AG04450 (cell line): ENCODE measurements around the gene LXN. TPM values are rescaled to one million over a fixed set of nuclear protein-coding genes. Genes with fewer than 3 reads are reported as not detected.

ENCODE experiments used
- CTCF ChIA-PET: fragments of 300-600, 350-600 bp; formaldehyde crosslinking; extraction: SDS; loops from one replicate; lab custom pipeline; 2022; ENCODE audit warnings: antibody characterized with exemption, inconsistent platforms; lab: Charles Lee
- POLR2A ChIA-PET: fragments of 350-600 bp; formaldehyde crosslinking; extraction: SDS; loops from one replicate; lab custom pipeline; 2021; ENCODE audit warnings: antibody characterized with exemption, inconsistent platforms; lab: Yijun Ruan, JAX
- DNase-seq: peaks from one replicate; pipeline ENCODE4 v3.0.0-alpha.2; 2011; ENCODE audit warnings: low read depth, low spot score
- H3K27ac ChIP-seq: one replicate; pipeline ENCODE4 v1.5.1; 2012; ENCODE audit warnings: low read depth, low read length, control low read depth
- H3K27me3 ChIP-seq: one replicate; pipeline ENCODE4 v1.6.0; 2012; ENCODE audit warnings: low read length; ENCODE audit not compliant: control insufficient read depth, insufficient read depth
- H3K4me3 ChIP-seq: 2 replicates; pipeline ENCODE4 v1.5.1; 2011; ENCODE audit warnings: mild to moderate bottlenecking, low read depth, low read length, control low read depth
- H3K9me3 ChIP-seq: 2 replicates; pipeline ENCODE4 v1.5.1; 2012; ENCODE audit warnings: low read length; ENCODE audit not compliant: control insufficient read depth, insufficient read depth
- polyA plus RNA-seq: library from polyadenylated mRNA; depleted of rRNA; stranded (reverse); fragments of >200 nt; gene quantifications from 2 replicates; pipeline ENCODE4 v1.2.3, GENCODE V29; 2011
- TF ChIP-seq, protein P1 (sequence below): IDR thresholded peaks from 2 replicates; pipeline ENCODE4 v1.5.1; 2011; ENCODE audit warnings: low read depth, low read length, control low read depth, inconsistent platforms

LXN gene
- polyA plus RNA-seq, 1 experiment = 347 TPM

DNA sequence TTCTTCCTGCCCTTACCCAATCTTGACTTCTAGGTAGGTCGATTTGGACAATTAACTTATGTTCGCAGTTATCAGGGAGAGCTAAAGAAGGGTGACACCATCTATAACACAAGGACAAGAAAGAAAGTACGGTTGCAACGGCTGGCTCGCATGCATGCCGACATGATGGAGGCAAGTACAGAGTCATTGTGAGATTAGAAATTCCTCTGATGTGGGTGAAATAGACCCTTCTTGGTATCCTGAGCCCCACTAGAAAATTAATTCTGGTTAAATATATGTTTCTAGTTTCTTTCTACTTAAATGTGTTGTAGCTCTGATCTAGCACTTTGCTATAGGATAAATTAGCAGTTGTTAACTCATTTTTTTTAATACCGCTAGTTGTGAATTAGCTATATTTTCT lies 13.6 kb downstream of the LXN start:
- CTCF ChIA-PET = interaction anchor here (0.6 to 6.5 kb wide), 37 partner anchors 11 to 601 kb away, joined by 3 to 268 read pairs (median 5); partner anchors contain the start of genes GFM1, LXN and MFSD1
- H3K27ac ChIP-seq = no peak overlapping the region
- DNase-seq = no peak
- TF ChIP-seq, protein P1, sequence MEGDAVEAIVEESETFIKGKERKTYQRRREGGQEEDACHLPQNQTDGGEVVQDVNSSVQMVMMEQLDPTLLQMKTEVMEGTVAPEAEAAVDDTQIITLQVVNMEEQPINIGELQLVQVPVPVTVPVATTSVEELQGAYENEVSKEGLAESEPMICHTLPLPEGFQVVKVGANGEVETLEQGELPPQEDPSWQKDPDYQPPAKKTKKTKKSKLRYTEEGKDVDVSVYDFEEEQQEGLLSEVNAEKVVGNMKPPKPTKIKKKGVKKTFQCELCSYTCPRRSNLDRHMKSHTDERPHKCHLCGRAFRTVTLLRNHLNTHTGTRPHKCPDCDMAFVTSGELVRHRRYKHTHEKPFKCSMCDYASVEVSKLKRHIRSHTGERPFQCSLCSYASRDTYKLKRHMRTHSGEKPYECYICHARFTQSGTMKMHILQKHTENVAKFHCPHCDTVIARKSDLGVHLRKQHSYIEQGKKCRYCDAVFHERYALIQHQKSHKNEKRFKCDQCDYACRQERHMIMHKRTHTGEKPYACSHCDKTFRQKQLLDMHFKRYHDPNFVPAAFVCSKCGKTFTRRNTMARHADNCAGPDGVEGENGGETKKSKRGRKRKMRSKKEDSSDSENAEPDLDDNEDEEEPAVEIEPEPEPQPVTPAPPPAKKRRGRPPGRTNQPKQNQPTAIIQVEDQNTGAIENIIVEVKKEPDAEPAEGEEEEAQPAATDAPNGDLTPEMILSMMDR = no peak
- no peaks in the 10 kb centered on the region for H3K27me3 ChIP-seq
- H3K9me3 ChIP-seq = no peaks in the 10 kb centered on the region
- H3K4me3 ChIP-seq = no peak overlapping the region
- POLR2A ChIA-PET = interaction anchor here (0.5 to 1.3 kb wide), 2 partner anchors 14 to 131 kb away, joined by 8 to 10 read pairs; no protein-coding TSS in a partner anchor

DNA sequence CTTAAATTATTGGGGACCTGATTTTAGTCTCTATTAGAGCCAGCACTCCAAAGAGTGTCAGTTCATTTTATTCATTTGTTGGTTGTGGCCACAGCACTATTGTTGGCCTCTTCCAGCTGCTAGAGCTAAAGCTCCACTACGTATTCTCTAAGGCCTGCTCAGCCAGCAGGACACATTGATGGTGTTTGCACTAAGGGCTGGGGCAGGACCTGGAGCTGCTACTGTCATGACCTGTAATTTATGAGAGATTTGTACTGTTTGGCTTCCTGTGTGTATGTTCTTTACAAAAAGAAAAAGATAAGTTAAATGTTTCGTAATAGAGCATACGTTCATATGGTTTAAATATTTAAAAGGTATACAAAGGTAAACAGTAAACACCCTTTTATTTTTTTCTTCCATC lies 20.0 kb downstream of the LXN start:
- TF ChIP-seq, protein P1 = no peak
- Histone ChIP-seq H3K4me3 (no peak overlapping the region), H3K9me3 (no peaks in the 10 kb centered on the region), H3K27ac (no peak overlapping the region), H3K27me3 (no peaks in the 10 kb centered on the region)
- POLR2A ChIA-PET = no interaction called here
- CTCF ChIA-PET = interaction anchor here (0.6 to 2.8 kb wide), 5 partner anchors 8 to 139 kb away, joined by 3 to 13 read pairs (median 3); partner anchors contain the start of gene GFM1
- DNase-seq = no peak

DNA sequence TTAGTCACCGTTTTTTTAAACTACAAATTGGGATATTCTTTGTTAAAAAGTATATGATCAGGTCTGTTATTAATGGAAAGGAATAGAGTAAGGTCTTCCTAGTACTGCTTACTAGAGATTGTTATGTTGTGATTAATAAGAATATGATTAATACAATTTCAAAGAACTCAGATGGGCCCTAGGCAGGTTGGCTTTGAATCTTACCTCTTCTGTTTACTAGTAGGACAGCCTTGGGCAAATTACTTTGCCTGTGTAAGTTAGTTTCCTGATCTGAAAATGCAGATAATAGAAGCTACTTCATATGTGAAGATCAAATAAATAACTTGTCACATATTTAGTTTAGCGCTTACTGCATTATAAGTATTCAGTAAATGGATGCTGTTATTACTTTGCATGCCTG lies 21.3 kb downstream of the LXN start:
- no peaks in the 10 kb centered on the region for H3K9me3 ChIP-seq
- ChIA-PET POLR2A (interaction anchor here (0.6 kb wide), 1 partner anchor 60 kb away, joined by 5 read pairs; no protein-coding TSS in a partner anchor), CTCF (interaction anchor here (0.6 to 2.8 kb wide), 3 partner anchors 9 to 1876 kb away, joined by 3 to 10 read pairs (median 7); no protein-coding TSS in a partner anchor)
- TF ChIP-seq, protein P1 = no peak
- H3K27ac ChIP-seq = no peak overlapping the region
- no peaks in the 10 kb centered on the region for H3K27me3 ChIP-seq
- H3K4me3 ChIP-seq = no peak overlapping the region
- DNase-seq = no peak

DNA sequence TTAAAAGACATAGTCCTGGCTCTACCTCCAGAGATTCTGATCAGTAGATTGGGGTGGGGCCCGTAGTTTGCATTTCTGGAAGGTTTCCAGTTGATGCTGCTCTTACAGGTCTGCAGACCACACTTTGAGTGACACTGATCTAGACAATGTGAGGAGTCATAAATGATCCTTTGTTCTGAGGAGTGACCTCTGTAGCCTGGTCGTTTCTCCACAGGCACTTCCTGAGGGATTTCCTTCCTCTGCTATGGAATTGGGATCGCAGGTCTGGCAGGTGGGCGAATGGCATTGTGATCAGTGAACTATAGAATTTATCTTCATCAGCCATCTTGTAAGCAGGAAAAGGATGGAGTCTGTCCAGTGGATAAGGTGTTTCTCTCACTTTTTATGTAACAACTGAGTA lies 22.7 kb downstream of the LXN start:
- DNase-seq = no peak
- TF ChIP-seq, protein P1 = no peak
- ChIA-PET CTCF (interaction anchor here (7.4 kb wide), 1 partner anchor 10 kb away, joined by 89 read pairs; no protein-coding TSS in a partner anchor), POLR2A (no interaction called here)
- no peaks in the 10 kb centered on the region for H3K9me3 ChIP-seq
- H3K4me3 ChIP-seq = no peak overlapping the region
- no peaks in the 10 kb centered on the region for H3K27me3 ChIP-seq
- H3K27ac ChIP-seq = no peak overlapping the region

DNA sequence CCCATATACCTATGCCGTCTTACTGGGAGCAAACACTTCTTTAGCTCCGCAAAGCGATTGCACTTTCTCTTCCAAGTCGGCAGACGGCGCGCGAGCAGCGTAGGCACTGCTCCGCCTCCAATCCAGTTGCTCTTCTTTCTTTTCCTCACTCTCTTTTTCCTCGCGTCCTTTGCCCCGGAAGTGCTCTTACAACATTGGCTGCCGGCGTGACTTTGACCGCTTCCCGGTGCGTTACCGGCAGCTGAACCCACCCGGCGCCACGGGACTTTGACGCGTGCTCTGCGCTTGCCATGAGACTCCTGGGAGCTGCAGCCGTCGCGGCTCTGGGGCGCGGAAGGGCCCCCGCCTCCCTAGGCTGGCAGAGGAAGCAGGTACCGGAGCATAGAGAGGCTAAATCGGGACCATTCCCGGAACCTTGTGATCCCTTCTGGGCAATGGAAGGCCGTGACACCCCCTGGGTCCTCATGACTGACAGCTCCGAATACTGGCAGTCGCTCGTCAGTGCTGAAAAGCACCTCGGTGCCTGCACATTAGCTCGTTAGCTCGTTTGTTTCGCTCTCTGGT lies 28.0 kb downstream of the LXN start, which contains the start of gene GFM1:
Gene GFM1 (plus strand): TSS at position 183 of the 564 bp plus-strand sequence. CDS start 108 bp downstream, at position 291.
- TF ChIP-seq, protein P1 = peak; percentile 94
- peak within 1 kb of the TSS; percentile 87 for H3K27ac ChIP-seq
- DNase-seq = peak; percentile 86
- H3K9me3 ChIP-seq = no peaks in the 10 kb centered on the region; the same call in 1 of the 2 replicates
- ChIA-PET CTCF (interaction anchor here (0.5 to 7.4 kb wide), 25 partner anchors 9 to 615 kb away, joined by 3 to 89 read pairs (median 4); partner anchors contain the start of genes MFSD1 and MLF1), POLR2A (interaction anchor here (1.3 to 2.0 kb wide), 2 partner anchors 73 to 157 kb away, joined by 4 to 15 read pairs; partner anchors contain the start of genes MFSD1 and MLF1)
- no peaks in the 10 kb centered on the region for H3K27me3 ChIP-seq
- H3K4me3 ChIP-seq = peak within 1 kb of the TSS; percentile 92
